Activated T-cell treated with anti-CD3 and anti-CD28 coated beads, Interleukin-2, amount 50 U/mL, for 1 hour (primary cell): ENCODE measurements around the gene KIRREL1.

Experiments used
- DNase-seq: peaks from one replicate; pipeline ENCODE4 v3.0.0-alpha.2; 2020

KIRREL1 gene

DNA sequence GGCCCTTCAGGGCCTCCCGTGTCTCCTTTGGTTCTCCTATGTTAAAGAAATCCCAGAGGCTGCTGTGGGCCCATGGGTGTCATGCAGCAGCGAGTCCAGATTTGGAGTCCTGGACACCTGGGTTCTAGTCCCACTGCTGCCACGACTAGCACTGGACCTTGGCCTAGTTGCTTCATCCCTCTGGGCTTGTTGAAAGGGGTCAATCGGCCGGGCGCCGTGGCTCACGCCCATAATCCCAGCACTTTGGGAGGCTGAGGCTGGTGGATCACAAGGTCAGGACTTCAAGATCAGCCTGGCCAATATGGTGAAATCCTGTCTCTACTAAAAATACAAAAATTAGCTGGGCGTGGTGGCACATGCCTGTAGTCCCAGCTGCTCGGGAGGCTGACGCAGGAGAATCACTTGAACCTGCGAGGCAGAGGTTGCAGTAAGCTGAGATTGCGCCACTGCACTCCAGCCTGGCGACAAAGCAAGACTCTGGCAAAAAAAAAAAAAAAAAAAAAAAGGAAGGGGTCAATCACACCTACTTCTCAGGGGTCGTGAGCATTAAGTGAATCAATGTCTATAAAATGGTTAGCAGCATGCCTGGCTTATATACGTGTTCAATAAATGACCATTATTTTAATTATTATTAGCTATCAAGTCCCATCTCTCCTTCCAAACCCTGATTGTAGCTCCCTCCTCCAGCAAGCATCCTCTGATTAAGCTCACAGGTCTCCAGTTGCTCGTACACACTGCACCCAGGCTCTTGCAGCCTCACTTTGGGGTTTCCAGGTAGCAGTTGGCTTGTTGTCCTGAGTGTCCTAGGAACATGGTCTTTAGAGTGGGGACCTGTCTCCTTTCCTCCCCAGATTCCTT lies 43.8 kb downstream of the KIRREL1 start:
- no peak for DNase-seq

DNA sequence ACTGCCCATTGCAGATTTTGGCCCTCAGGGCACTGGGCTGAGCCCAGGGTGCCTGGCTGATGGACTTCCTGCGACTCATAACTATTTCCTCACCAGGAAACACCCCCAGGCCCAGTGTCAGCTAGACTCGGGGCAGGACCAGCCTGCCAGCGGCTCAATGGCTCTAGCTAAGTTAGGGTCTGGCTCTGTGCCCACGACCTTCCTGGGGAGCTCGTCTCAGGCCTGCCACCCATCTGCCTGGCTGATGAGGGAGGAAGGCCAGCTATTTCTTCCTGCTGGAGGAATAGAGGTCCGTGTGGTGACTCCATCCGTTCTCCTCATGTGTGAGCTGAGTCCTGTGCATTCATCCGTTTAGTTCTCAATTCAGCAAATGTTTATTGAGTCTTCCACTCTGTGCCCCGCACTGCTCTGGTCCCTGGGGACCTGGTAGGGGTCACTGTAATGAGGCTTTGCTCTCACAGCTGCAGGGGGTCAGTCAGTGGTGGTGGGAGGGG lies 44.5 kb downstream of the KIRREL1 start:
- no peak for DNase-seq

DNA sequence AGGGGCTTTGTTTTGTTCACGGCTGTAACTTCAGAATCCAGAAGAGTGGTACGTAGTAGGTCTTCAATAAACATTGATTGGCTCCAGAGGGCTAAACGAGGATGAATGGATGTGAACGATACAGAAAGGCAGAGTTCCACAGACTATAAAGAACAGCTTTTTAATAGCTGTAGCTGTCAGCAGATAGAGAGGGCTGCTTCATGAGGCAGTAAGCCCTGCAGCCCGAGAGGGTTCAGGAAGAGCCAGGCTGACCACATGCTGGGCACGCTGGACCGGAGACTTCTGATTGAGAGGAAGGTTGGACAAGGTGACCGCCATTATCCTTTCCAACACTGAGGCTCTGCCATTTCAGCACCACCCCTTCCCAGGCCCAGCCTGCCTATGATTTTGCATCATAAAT lies 45.3 kb downstream of the KIRREL1 start:
- DNase-seq: no peak

DNA sequence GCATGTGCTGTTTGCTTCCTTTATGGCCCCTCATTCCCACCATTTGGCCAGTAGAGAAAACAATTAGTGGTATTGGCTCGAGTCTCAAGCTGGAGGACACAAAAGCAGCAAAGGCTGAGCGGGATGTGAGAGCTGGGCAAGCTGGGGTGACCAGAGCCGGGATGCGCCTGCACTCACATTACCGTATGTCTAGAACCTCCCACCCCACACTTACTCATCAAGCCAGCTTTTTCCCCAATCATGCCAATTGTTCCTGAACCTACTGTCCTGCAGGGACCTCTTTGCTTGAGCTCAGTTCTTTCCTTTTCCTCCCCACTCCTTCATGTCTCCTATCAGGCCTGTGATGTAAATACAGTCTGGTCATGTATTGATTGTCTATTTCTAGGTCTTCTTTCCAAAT lies 45.9 kb downstream of the KIRREL1 start:
- DNase-seq: no peak

DNA sequence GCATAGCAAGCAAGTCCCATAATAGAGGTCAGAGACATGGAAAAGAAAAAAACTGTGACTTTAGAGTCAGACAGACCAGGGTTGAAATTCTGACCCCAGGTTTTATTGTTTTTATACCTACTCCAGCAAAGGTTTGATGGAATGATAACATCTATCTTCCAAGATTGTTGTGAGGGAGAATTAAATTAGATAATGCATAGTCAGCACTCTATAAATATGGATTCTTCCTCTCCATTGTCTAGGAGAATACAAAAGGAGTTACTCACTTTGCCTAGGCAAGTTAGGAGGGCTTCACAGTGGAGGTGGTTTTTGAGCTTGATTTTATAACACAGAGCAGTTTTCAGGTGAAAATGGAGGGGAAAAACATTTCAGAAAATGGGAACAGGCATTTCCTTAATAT lies 46.9 kb downstream of the KIRREL1 start:
- no peak for DNase-seq

DNA sequence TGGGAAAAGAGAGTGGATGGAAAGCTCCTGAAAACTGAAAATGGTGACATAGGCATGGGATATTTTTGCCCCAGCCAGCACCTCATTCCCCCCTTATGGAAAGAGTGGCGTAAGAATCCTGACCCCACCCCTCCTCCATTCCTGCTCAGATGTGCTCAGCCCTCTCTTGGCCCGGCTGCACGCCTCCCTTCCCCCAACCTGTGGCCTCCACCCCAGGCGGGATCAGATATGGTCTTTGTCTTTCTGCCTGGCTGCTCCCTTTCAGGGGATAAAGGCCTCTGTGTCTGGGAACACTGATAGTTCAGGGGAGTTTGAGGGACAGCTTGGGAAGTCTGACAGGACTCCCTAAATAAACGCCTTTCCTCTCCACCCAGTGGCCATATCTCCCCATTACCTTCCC lies 49.8 kb downstream of the KIRREL1 start:
- no peak for DNase-seq

DNA sequence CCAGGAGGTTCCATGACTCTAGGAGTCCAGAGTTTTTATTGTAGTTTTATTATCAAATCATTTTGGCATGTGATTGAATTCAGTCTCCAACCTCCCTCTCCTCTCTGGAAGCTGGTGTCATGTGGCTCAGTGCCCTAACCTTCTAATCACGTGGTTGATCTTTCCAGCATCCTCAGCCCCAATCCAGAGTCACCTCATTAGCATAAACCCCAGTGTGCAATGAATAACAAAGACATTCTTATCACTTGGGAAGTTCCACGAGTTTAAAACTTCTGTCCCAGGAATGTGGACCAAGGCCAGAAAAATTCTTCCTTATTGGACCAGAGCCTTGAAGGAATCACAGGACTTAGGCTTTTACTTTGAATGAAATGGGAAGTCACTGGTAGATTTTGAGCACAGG lies 52.2 kb downstream of the KIRREL1 start:
- no peak for DNase-seq

DNA sequence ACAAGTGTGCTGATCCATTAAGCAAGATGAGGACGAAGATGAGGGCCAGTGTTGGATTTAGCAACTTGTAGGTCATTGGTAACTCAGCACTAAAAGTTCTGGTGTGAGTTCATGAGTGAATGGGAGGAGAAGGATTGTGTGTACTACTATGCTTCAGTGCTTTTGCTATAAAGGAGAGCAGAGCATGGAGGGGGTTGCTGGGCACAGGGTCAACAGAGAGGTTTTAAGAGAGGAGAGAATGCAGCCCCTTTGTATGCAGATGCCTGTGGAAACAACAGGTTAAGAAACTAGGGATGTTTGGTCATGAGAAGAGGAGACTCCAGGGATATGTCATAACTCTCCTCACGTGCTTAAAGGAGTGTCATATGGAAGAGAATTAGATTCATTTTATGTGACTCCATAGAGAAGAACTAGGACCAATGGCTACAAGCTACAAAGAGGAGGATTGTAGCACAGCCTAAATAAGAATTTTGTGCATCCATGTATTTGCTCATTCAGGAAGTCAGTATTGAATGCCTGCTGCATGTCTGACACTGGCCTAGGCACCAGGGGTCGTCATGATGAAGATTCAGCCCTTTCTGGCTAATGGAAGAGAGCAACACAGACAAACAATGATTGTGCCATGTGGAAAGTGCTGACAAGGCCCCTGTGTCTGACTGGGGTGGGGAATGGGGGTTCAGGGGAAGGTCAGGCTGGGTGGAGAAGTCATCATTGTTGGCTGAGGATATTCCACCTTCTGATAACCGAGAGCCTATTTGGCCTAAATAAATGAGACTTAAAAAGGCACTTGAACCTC lies 53.5 kb downstream of the KIRREL1 start:
- no peak for DNase-seq

DNA sequence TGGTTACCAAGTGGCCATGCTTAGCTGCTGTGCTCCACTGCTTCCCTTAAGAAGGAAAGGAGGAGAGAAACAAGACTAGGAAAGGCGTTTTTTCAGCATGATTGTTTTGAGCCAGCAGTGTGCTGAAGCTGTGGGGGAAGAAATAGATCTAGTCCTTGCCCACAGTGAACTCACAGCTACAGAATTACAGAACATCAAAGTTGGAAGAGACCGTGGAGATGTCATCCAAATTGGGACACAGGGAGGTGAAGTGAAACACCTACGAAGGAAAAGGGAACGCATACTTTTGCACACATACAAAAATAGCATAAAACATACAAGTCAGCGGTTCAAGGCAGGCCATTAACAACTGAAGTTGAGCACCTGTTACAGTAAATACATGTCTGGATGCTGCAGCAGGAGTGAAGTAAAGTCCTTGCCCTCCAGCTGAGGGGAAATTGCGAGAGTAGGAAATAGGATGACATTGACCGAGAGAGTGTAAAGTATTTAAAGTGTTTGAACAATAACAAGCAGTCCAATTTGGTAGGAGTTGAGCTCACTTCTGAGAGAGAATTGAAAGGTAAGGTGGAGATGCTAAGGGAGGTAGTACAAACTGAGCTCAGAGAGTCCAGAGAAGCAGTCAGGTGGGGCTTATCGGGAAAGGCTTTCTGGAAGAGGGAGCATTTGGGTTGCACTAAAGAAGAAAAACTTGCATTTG lies 55.1 kb downstream of the KIRREL1 start:
- DNase-seq: no peak

DNA sequence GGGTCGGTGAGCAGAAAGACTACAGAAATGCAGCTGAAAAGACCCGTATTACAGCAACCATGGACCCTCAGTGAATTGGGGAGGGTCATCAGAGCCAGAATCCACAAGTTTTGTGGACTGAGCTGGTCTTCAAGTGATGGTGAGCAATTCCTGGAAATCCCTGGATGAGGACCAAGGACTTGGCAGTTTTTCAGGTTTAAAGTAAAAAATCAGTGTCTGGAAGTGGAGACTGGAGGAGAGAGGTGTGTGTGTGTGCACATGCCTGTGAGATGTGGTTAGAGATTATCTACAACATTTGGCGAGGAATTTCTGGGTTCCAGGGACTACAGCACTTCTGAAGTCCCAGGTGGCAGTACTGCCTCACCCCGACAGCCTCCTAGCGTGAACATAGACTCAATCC lies 56.4 kb downstream of the KIRREL1 start:
- DNase-seq: no peak

DNA sequence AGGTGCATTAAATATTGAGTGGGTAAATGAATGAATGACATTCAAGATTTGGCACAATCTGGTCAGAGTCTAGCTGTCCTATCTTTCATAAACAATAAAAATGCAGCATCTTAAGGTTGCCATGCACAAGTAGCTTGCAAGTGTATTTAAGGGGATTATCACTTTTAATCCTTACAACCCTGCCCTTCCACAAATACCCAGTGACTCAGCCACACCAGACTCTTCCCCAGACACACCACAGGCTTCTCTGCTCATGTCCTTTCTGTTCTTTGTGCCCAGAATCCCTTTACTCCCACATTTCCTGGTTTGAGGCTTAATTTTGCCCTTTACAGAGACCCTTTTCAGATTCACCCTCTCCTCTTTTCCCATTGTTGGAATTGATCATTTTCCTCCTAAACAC lies 59.8 kb downstream of the KIRREL1 start:
- no peak for DNase-seq

DNA sequence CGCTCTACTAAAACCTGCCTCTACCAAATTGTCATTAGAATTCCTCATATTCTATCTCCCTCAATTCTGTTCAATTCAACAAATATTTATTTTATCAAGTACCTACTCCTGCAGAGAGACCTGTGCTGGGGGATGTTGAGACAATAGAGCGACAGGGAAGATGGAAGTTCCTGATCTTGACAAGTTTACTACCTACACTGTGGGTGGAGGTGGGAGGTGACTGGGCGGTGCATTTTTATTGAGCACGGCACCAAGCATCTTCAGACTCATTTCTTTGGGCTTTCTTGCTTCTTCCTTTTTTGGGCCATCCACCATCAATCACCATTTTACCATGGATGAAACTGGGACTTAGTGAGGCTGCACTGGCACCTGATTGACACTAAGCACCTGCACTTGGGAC lies 61.3 kb downstream of the KIRREL1 start:
- DNase-seq: no peak

DNA sequence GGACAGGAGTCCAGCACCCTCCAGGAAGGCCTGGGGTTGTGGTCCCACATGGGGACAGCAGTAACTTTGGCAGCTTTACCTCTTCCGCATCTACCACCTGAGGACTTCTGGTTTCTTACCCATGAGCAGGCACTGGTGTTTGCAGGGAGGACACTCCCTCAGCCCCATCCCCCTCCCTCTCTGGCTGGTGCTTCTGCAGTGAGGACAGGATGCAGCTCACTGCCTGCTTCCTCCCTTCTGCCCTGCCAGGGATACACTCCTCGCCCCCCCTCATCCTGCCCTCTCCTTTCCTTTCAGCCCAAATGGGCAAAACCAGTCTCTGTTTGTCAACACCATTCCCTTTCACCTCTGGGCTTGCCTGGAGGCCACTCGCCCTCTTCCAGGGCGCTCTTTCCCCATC lies 62.4 kb downstream of the KIRREL1 start:
- DNase-seq: no peak

DNA sequence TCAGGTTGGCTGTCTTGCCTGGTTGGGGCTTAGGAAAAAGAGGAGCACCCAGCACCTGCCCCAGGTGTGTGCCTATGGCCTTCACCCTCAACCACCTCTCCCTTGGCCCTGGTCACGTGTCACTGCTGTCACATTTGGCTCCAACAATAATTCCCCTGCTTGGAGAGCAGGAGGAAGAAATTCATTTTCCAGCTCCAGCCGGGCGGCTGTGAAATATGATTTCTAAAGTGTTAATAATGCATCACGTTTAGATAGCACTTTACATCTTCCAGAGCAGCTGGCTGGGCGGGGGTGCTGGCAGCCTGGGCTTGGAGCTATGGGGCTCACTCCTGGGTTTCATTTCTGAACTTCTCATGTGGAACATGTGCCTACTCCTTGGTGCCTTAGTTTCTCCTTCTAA lies 63.1 kb downstream of the KIRREL1 start:
- no peak for DNase-seq

DNA sequence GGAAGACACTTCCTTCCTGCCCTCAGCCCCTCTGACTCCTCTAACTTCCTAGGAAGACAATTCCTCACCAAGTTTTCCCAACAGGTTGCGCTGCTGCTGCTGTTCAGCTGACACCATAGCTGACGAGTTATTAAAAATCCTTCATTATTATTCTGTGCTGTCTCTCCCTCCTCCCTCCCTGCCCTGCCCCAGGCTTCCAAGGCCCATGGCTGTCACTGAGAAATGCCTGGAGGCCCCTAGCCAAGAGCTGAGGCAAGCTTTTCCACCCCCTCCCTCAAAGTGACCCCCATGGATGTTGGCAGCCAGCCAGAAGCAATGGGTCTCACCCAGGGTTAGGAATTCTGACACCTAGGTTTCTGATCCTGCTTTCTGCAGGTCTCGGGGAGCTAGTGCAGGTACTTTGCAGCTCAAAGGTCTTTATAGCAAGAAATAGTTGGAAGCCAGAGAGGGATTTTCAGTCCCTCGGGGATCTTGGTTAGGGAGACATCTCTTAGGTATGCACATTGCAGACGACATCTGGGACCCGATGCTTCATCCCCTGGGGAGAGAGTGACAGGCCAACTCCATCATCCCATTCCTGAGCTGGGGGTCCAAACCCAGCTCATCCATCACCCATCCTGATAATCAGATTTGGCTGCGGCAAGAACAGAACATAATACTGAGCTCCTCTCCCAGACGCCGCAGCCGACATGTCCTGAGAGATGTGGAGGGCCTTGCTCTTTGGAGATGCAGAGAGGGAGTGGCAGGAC lies 65.0 kb downstream of the KIRREL1 start:
- DNase-seq: no peak

DNA sequence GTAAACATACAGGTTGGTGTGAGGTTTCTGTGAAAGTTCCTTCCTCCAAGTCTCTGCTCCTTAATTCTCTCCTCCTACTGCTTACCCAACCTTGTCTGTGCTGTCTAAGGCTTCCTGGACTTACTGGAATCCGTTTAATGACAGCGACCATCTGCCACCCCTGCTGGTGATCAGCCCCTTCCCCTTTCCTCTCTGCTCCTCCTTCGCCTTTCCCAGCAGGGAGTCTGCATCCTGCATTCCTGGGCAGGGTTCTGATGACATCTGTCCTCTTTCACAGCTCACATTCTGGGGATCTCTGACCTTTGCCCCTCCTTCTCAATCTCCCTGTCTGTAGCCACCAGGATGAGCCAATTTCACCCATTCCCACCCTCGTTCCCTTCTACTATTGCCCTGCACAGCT lies 66.5 kb downstream of the KIRREL1 start:
- DNase-seq: no peak

DNA sequence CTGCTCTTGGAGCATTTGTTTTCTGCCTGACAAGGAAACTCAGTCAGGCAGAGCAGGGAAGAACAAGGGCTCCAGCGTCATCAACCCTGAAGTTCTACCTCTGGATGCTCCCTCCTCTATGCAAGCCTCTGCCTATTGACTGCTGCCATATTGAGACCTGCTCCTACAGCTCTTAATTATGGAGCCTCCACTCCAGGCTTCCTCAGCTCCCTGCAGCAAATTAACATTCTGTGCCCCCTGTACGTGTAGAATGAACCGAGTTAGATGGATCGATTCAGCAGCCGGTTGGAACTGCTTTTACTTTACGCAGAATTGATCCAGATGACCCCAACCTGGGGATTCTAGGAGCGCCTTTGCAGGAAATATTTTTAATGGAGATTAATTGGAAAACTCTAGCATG lies 68.7 kb downstream of the KIRREL1 start:
- DNase-seq: no peak

DNA sequence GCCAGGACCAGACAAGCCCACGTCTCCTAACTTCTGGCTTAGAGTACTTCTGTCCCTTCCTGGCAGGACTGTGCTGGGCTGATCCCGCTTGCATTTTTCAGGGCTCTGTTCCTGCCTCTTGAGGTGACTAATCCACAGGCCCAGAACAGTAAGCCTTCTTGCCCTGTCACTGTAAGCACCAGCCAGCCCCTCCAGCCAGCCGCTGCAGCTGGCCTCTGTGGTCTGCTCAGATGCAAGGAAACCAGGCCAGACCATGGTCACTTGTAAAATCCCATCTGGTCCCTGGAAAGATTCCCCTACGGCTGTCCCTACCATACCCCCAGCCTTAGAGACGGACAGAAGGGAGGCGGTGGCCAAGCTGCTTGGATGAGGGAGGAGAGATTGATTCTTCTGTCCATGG lies 74.2 kb downstream of the KIRREL1 start:
- no peak for DNase-seq

DNA sequence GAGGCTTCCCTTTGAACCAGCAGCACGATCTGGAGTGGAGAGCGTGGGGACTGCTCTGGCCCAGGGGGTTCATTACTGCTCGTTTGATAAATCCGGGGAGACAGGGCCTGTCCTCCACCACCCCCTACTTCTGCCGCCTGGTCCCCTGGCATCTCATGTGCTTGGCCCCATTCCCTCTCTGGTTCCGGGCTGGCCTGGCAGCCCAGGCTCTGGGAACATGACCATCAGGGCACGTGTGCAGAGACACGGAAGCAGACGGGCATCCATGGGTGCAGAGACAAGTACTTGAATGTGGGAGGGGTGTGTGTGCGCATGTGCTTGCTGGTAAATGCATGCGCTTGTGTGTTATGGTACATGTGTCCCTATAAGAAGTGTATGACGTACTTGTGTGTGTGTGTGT lies 75.5 kb downstream of the KIRREL1 start:
- no peak for DNase-seq

DNA sequence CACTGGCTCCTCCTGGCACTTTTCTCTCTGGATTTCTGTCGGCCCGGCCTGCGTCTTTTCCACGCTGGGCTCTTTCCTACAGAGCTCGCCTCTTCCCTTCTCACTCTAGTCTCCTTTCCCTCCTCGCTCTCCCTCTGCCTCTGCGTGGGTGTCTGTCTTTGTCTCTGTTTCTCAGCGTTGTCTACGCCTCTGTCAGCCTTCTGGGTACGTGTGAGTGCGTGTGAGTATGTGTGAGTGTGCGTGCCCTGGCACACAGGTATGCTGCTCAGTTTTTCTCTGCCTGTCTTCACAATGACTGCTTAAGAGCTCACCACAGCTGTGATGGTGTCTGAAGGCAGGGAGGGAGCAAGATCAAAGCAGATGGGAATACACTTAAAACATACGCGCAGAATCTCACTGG lies 77.7 kb downstream of the KIRREL1 start:
- DNase-seq: no peak

DNA sequence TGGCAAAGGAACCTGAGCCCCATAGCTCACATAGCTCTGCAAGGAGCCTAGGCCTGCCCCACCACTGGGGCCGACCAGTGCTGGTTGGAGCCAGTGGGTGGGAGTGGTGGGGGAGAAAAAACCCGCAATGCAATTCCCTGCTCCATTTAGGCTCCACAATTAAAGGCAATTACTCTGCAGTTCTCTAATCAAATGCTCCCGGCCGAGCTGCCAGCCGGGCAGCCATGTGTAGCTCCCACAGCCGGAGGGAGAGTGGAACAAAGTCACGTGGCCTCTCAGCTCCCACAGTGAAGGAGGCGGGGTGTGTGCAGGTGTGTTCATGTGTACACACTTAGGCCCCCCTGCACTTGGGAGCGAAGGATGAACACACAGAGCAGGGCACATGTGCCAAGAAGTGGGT lies 81.6 kb downstream of the KIRREL1 start:
- no peak for DNase-seq

DNA sequence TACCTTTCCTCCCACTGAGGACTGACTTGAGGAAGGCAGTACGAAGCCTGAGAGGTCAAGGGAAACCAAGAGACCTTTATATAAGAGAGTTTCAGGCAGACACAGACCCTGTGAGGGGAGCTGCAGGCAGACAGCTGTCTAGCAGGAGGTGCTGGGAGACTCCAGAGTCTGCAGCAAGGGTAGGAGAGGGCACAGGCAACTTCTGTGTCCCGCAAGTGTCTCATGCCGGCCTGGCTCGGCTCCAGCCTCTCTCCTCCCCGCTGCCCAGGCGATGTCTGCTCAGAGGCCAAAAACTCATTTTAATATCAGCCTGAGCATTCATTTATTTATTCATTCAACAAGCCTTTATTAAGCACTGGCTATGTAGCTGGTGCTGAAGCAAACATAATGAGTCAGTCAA lies 83.0 kb downstream of the KIRREL1 start:
- no peak for DNase-seq
